ENCODE results near the gene RNF121. TPM values are rescaled to one million over a fixed set of nuclear protein-coding genes. Genes with fewer than 3 reads are reported as not detected.

The RNF121 gene
- total RNA-seq, 2 experiments from 2014 or later: 24.6 to 28.1 TPM

GRCh38 chr11:71995726-71996291 lies 67.0 kb downstream of the RNF121 start:
- Histone ChIP-seq H3K9me3 (ENCODE audit: low read length) (no peaks in the 10 kb centered on the region), H3K79me2 (ENCODE audit: insufficient read depth, low read depth, low read length) (no peaks in the 10 kb centered on the region), H3K9me2 (ENCODE audit: insufficient read depth, low read length) (no peaks in the 10 kb centered on the region), H4K20me1 (ENCODE audit: insufficient read depth, low read length) (no peaks in the 10 kb centered on the region), H3K4me2 (ENCODE audit: low read length) (no peak overlapping the region), H3K27ac (ENCODE audit: low read depth, low read length, poor library complexity, severe bottlenecking) (no peak overlapping the region), H3K4me1 (ENCODE audit: insufficient read depth, low read length, poor library complexity, severe bottlenecking) (peaks cover 33% of the 10 kb centered on the region), H3K4me3 (ENCODE audit: low read depth, low read length, poor library complexity, severe bottlenecking) (no peak overlapping the region), H2AFZ (ENCODE audit: low read length) (no peak overlapping the region), H3K36me3 (ENCODE audit: insufficient read depth, low read length) (peaks cover 17% of the 10 kb centered on the region)
- POLR2A ChIA-PET: interaction anchor here (0.5 kb wide), 1 partner anchor 50 kb away, joined by 3 read pairs; no protein-coding TSS in a partner anchor
- intact Hi-C loops (cut with micrococcal nuclease; ENCODE audit: unreplicated experiment): no loop called here
- TF ChIP-seq CTCF (conservative IDR thresholded peaks at IDR 0.05; ENCODE audit: low read length) (no peak), EZH2phosphoT487 (IDR thresholded peaks at IDR 0.05; ENCODE audit: borderline replicate concordance, low read depth, low read length) (no peak)
- CTCF ChIA-PET (ENCODE audit: unreplicated experiment): interaction anchor here (0.6 to 0.7 kb wide), 2 partner anchors 27 to 74 kb away, joined by 3 read pairs; no protein-coding TSS in a partner anchor
- DNase-seq (ENCODE audit: low spot score): no peak
- BruUV-seq (replicated peaks): no TSS peak

GRCh38 chr11:71996517-71996916 lies 67.7 kb downstream of the RNF121 start:
- no peak for DNase-seq (ENCODE audit: low spot score)
- no peaks in the 10 kb centered on the region for H3K79me2 ChIP-seq (ENCODE audit: insufficient read depth, low read depth, low read length)
- no TSS peak for BruUV-seq (replicated peaks)
- no peak overlapping the region for H2AFZ ChIP-seq (ENCODE audit: low read length)
- H3K27ac ChIP-seq (ENCODE audit: low read depth, low read length, poor library complexity, severe bottlenecking): no peak overlapping the region
- H3K4me2 ChIP-seq (ENCODE audit: low read length): no peak overlapping the region
- H4K20me1 ChIP-seq (ENCODE audit: insufficient read depth, low read length): no peaks in the 10 kb centered on the region
- H3K36me3 ChIP-seq (ENCODE audit: insufficient read depth, low read length): peaks cover 16% of the 10 kb centered on the region; the same call in 1 of the 2 replicates
- POLR2A ChIA-PET: interaction anchor here (1.0 kb wide), 1 partner anchor 14 kb away, joined by 3 read pairs; no protein-coding TSS in a partner anchor
- H3K9me2 ChIP-seq (ENCODE audit: insufficient read depth, low read length): no peaks in the 10 kb centered on the region
- CTCF ChIA-PET (ENCODE audit: unreplicated experiment): no interaction called here
- no peaks in the 10 kb centered on the region for H3K9me3 ChIP-seq (ENCODE audit: low read length)
- intact Hi-C loops (cut with micrococcal nuclease; ENCODE audit: unreplicated experiment): no loop called here
- H3K4me3 ChIP-seq (ENCODE audit: low read depth, low read length, poor library complexity, severe bottlenecking): no peak overlapping the region
- TF ChIP-seq CTCF (conservative IDR thresholded peaks at IDR 0.05; ENCODE audit: low read length): no peak
- no peak for TF ChIP-seq EZH2phosphoT487 (IDR thresholded peaks at IDR 0.05; ENCODE audit: borderline replicate concordance, low read depth, low read length)
- peaks cover 28% of the 10 kb centered on the region for H3K4me1 ChIP-seq (ENCODE audit: insufficient read depth, low read length, poor library complexity, severe bottlenecking)

GRCh38 chr11:71996946-71997345 lies 68.1 kb downstream of the RNF121 start:
- Histone ChIP-seq H3K9me3 (ENCODE audit: low read length) (no peaks in the 10 kb centered on the region), H3K4me2 (ENCODE audit: low read length) (no peak overlapping the region), H3K79me2 (ENCODE audit: insufficient read depth, low read depth, low read length) (no peaks in the 10 kb centered on the region), H3K27ac (ENCODE audit: low read depth, low read length, poor library complexity, severe bottlenecking) (no peak overlapping the region), H4K20me1 (ENCODE audit: insufficient read depth, low read length) (no peaks in the 10 kb centered on the region), H3K36me3 (ENCODE audit: insufficient read depth, low read length) (peaks cover 20% of the 10 kb centered on the region; the same call in 1 of the 2 replicates), H2AFZ (ENCODE audit: low read length) (no peak overlapping the region), H3K9me2 (ENCODE audit: insufficient read depth, low read length) (no peaks in the 10 kb centered on the region), H3K4me3 (ENCODE audit: low read depth, low read length, poor library complexity, severe bottlenecking) (no peak overlapping the region), H3K4me1 (ENCODE audit: insufficient read depth, low read length, poor library complexity, severe bottlenecking) (peaks cover 24% of the 10 kb centered on the region)
- intact Hi-C loops (cut with micrococcal nuclease; ENCODE audit: unreplicated experiment): no loop called here
- POLR2A ChIA-PET: interaction anchor here (1.0 kb wide), 1 partner anchor 13 kb away, joined by 3 read pairs; no protein-coding TSS in a partner anchor
- TF ChIP-seq EZH2phosphoT487 (IDR thresholded peaks at IDR 0.05; ENCODE audit: borderline replicate concordance, low read depth, low read length) (no peak), CTCF (conservative IDR thresholded peaks at IDR 0.05; ENCODE audit: low read length) (no peak)
- no peak for DNase-seq (ENCODE audit: low spot score)
- no TSS peak for BruUV-seq (replicated peaks)
- CTCF ChIA-PET (ENCODE audit: unreplicated experiment): no interaction called here
